ENCODE data around the gene AOPEP. TPM values are rescaled to one million over a fixed set of nuclear protein-coding genes. Genes with fewer than 3 reads are reported as not detected.

Gene AOPEP
- total and polyA plus RNA-seq, 2 of the 13 experiments (the other 11 are each of a cell fraction or from before 2014, with no cell fraction given) = 22.2 to 41.6 TPM

DNA sequence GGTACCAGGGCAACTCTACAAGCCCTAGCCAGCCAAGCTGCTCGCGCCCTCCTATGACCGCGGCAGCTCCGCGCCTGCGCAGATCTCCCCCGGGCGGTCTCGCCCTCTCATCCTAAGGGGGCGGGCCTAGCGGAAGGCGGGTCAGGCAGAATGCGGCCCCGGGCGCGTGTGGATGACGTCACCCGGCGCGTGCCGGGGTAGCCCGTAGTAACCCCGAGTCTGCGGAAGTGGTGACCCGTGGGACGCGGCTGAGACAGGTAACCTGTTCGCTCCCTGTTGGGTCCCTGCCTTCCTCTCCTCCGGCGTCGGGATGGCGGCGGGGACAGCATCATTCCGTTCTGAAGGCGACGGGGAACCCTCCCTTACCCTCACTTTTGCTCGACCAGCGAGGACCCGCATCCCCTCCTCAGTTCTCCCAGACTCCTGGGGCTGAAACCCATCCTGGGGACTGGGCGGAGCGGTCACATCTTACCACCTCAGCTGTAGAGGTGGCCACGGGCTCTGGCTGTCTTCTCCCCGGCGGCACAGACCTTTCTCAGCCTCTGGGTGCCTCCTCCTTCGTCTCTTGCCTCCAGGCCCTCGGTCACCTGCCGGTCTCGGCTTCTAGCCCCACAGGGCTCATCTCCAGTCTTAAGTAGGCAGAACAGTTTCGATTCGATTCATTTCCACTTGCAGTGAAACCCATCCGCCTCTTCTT, at the start of gene AOPEP (continued):
- TF ChIP-seq POLR2G (IDR thresholded peaks at IDR 0.05; ENCODE audit: low read depth, low read length) (peak; percentile 81), ZNF280B (CRISPR knock-in tag; IDR thresholded peaks at IDR 0.05; ENCODE audit: borderline replicate concordance) (peak; percentile 74; the same call in 1 of the 2 replicates), ZNF878 (CRISPR knock-in tag; IDR thresholded peaks at IDR 0.05) (peak; percentile 65), RBM22 (optimal IDR thresholded peaks at IDR 0.05; ENCODE audit: low read length) (no peak), ZNF678 (CRISPR knock-in tag; IDR thresholded peaks at IDR 0.05) (no peak), ZFP90 (CRISPR knock-in tag; IDR thresholded peaks at IDR 0.05; ENCODE audit: borderline replicate concordance) (peak; percentile 84), YEATS2 (CRISPR knock-in tag; IDR thresholded peaks at IDR 0.05; ENCODE audit: borderline replicate concordance) (peak; percentile 91), ZNF350 (CRISPR knock-in tag; IDR thresholded peaks at IDR 0.05; ENCODE audit: borderline replicate concordance, low read depth) (peak; percentile 85; the same call in 1 of the 2 replicates), CHCHD3 (CRISPR knock-in tag; IDR thresholded peaks at IDR 0.05) (no peak), ZBTB7A (CRISPR knock-in tag; IDR thresholded peaks at IDR 0.05) (no peak), ERF (CRISPR knock-in tag; IDR thresholded peaks at IDR 0.05) (peak; percentile 88), ZNF496 (CRISPR knock-in tag; IDR thresholded peaks at IDR 0.05; ENCODE audit: insufficient replicate concordance) (no peak), ZNF781 (CRISPR knock-in tag; IDR thresholded peaks at IDR 0.05; ENCODE audit: borderline replicate concordance, not compliant biosample characterization) (peak; percentile 76), ASH2L (IDR thresholded peaks at IDR 0.05; ENCODE audit: insufficient read length, low read depth, low read length) (peak; percentile 85), MBNL3 (CRISPR knock-in tag; conservative IDR thresholded peaks at IDR 0.05) (no peak), SRY (CRISPR knock-in tag; IDR thresholded peaks at IDR 0.05) (peak; percentile 86), TGIF2 (CRISPR knock-in tag; IDR thresholded peaks at IDR 0.05) (no peak), ATAD3A (CRISPR knock-in tag; IDR thresholded peaks at IDR 0.05) (no peak), CBFB (CRISPR knock-in tag; IDR thresholded peaks at IDR 0.05) (peak; percentile 85), TCF12 (IDR thresholded peaks at IDR 0.05) (no peak), TCF12 (CRISPR knock-in tag; IDR thresholded peaks at IDR 0.05) (peak; percentile 72; the same call in 1 of the 2 replicates), ZNF607 (CRISPR knock-in tag; IDR thresholded peaks at IDR 0.05; ENCODE audit: borderline replicate concordance) (peak; percentile 90; the same call in 1 of the 2 replicates), ZFP36L1 (CRISPR knock-in tag; IDR thresholded peaks at IDR 0.05) (no peak), POLR2AphosphoS5 (IDR thresholded peaks at IDR 0.05; ENCODE audit: low read depth, low read length) (peak; percentile 80)
- TF ChIP-seq, protein P1, sequence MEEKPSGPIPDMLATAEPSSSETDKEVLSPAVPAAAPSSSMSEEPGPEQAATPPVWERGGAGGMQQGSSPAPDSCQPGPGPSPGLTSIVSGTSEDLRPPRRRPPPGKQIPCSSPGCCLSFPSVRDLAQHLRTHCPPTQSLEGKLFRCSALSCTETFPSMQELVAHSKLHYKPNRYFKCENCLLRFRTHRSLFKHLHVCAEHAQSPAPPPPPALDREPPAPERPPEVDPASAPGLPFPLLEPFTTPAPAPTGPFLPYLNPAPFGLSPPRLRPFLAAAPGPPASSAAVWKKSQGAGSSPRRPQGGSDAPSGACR (CRISPR knock-in tag; IDR thresholded peaks at IDR 0.05) = peak; percentile 50; the same call in 1 of the 2 replicates
- TF ChIP-seq, protein P2, sequence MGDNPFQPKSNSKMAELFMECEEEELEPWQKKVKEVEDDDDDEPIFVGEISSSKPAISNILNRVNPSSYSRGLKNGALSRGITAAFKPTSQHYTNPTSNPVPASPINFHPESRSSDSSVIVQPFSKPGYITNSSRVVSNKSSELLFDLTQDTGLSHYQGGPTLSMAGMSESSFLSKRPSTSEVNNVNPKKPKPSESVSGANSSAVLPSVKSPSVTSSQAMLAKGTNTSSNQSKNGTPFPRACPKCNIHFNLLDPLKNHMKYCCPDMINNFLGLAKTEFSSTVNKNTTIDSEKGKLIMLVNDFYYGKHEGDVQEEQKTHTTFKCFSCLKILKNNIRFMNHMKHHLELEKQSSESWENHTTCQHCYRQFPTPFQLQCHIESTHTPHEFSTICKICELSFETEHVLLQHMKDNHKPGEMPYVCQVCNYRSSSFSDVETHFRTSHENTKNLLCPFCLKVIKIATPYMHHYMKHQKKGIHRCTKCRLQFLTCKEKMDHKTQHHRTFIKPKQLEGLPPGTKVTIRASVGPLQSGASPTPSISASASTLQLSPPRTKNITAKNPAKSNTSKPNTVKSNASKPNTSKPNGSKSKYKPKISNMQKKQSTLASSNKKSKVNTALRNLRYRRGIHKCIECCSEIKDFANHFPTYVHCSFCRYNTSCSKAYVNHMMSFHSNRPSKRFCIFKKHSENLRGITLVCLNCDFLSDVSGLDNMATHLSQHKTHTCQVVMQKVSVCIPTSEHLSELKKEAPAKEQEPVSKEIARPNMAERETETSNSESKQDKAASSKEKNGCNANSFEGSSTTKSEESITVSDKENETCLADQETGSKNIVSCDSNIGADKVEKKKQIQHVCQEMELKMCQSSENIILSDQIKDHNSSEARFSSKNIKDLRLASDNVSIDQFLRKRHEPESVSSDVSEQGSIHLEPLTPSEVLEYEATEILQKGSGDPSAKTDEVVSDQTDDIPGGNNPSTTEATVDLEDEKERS (CRISPR knock-in tag; IDR thresholded peaks at IDR 0.05) = peak; percentile 73; the same call in 1 of the 2 replicates
